ENCODE measurements around the gene SEMA5B. TPM values are rescaled to one million over a fixed set of nuclear protein-coding genes. Genes with fewer than 3 reads are reported as not detected.

Gene SEMA5B
- total RNA-seq, 3 donors from 2014 or later = 0.34 to 0.89 (median 0.35) TPM

GRCh38 chr3:122948408-122948807 is 79.2 kb downstream of the SEMA5B start:
- DNase-seq (no peak), ATAC-seq (no peak)
- no peaks in the 10 kb centered on the region for H3K36me3 ChIP-seq (ENCODE audit: low read depth)
- intact Hi-C loops (cut with DNase I, micrococcal nuclease) = no loop called here
- H3K4me3 ChIP-seq = no peak overlapping the region
- H3K9me3 ChIP-seq = no peaks in the 10 kb centered on the region
- TF ChIP-seq CTCF (IDR thresholded peaks at IDR 0.05) = no peak
- H3K4me1 ChIP-seq (ENCODE audit: low read depth) = no peaks in the 10 kb centered on the region

- H3K36me3 ChIP-seq (ENCODE audit: low read depth) = no peaks in the 10 kb centered on the region
- DNase-seq (no peak), ATAC-seq (no peak)
- H3K4me1 ChIP-seq (ENCODE audit: low read depth) = no peaks in the 10 kb centered on the region
- no peak for TF ChIP-seq CTCF (IDR thresholded peaks at IDR 0.05)
- no peak overlapping the region for H3K4me3 ChIP-seq
- intact Hi-C loops (cut with DNase I, micrococcal nuclease) = no loop called here
- H3K9me3 ChIP-seq = no peaks in the 10 kb centered on the region
These were observed 79.8 kb downstream of the SEMA5B start for GRCh38 chr3:122947738-122948137.

- TF ChIP-seq CTCF (IDR thresholded peaks at IDR 0.05) = no peak
- DNase-seq = no peak
- H3K36me3 ChIP-seq (ENCODE audit: low read depth) = no peaks in the 10 kb centered on the region
- ATAC-seq = no peak
- no peaks in the 10 kb centered on the region for H3K4me1 ChIP-seq (ENCODE audit: low read depth)
- H3K4me3 ChIP-seq = no peak overlapping the region
- H3K9me3 ChIP-seq = no peaks in the 10 kb centered on the region
- intact Hi-C loops (cut with DNase I, micrococcal nuclease) = no loop called here
These were observed 80.4 kb downstream of the SEMA5B start for GRCh38 chr3:122947196-122947595.

GRCh38 chr3:122946185-122946584 is 81.4 kb downstream of the SEMA5B start:
- no peak for ATAC-seq
- Histone ChIP-seq H3K36me3 (ENCODE audit: low read depth) (no peaks in the 10 kb centered on the region), H3K4me3 (no peak overlapping the region), H3K4me1 (ENCODE audit: low read depth) (no peaks in the 10 kb centered on the region), H3K9me3 (no peaks in the 10 kb centered on the region)
- DNase-seq = no peak
- TF ChIP-seq CTCF (IDR thresholded peaks at IDR 0.05) = no peak
- intact Hi-C loops (cut with DNase I, micrococcal nuclease) = no loop called here

GRCh38 chr3:122945230-122945629 is 82.3 kb downstream of the SEMA5B start:
- H3K36me3 ChIP-seq (ENCODE audit: low read depth) = no peaks in the 10 kb centered on the region
- no peak for TF ChIP-seq CTCF (IDR thresholded peaks at IDR 0.05)
- intact Hi-C loops (cut with DNase I, micrococcal nuclease) = no loop called here
- ATAC-seq (no peak), DNase-seq (no peak)
- H3K4me1 ChIP-seq (ENCODE audit: low read depth) = no peaks in the 10 kb centered on the region
- no peaks in the 10 kb centered on the region for H3K9me3 ChIP-seq
- H3K4me3 ChIP-seq = no peak overlapping the region

GRCh38 chr3:122944671-122945161 is 82.8 kb downstream of the SEMA5B start:
- Histone ChIP-seq H3K4me3 (no peak overlapping the region), H3K9me3 (no peaks in the 10 kb centered on the region), H3K4me1 (ENCODE audit: low read depth) (no peaks in the 10 kb centered on the region), H3K36me3 (ENCODE audit: low read depth) (no peaks in the 10 kb centered on the region)
- ATAC-seq (no peak), DNase-seq (no peak)
- no peak for TF ChIP-seq CTCF (IDR thresholded peaks at IDR 0.05)
- intact Hi-C loops (cut with DNase I, micrococcal nuclease) = no loop called here
